ENCODE data around the gene ETHE1.

The ETHE1 gene

GRCh38 chr19:43489310-43489709 is 37.7 kb downstream of the ETHE1 start:
- DNase-seq (ENCODE audit: low read depth) = no peak

GRCh38 chr19:43488179-43488578 is 38.8 kb downstream of the ETHE1 start:
- no peak for DNase-seq (ENCODE audit: low read depth)

DNA sequence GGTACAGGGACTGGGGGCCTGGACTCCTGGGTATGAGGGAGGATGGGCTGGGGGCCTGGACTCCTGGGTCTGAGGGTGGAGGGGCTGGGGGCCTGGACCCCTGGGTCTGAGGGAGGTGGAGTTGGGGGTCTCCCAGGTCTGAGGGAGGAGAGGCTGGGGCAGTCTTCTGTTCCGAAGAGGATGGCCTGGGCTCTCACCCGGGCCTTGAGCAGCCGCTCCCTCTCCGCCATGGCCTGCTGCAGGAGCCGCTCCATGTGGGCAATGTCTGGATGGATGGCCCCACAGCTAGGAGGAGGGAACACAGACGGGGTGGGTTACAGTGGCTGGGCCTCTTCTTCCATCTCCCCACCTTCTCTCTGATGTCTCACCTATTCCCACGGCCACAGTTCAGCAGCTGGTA is 40.6 kb downstream of the ETHE1 start:
- DNase-seq (ENCODE audit: low read depth) = no peak

DNA sequence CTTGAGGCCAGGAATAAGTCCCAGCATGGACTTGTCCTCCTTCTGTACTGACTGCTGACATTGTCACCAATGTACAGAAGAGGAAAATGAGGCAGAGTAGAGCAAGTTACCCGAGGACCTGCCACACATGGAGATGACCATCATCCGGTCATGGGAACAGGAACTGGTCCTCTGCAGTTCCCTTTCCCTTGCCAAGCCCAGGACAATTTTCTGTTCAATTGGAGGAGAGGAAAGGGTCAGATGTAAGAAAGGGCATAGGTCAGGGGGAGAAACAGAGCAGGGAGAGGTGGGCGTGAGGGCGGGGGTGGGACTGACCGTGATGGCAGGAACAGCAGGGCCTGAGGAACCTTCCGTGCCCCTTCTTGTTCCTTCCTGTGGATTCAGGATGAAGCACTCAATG is 41.0 kb downstream of the ETHE1 start:
- DNase-seq (ENCODE audit: low read depth) = no peak

DNA sequence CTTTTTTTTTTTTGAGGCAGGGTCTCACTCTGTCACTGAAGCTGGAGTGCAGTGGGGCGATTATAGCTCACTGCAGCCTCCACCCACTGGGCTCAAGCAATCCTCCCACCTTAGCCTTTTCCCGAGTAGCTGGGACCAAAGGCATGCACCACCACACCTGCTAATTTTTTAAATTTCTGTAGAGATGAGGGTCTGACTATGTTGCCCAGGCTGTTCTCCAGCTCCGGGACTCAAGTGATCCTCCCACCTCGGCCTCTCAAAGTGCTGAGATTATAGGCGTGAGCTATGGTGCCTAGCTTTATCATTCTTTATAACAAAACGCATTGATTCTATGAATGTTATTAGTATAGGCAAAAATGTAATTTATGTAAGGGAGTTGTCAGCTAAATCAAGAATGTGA is 43.7 kb downstream of the ETHE1 start:
- DNase-seq (ENCODE audit: low read depth) = no peak

DNA sequence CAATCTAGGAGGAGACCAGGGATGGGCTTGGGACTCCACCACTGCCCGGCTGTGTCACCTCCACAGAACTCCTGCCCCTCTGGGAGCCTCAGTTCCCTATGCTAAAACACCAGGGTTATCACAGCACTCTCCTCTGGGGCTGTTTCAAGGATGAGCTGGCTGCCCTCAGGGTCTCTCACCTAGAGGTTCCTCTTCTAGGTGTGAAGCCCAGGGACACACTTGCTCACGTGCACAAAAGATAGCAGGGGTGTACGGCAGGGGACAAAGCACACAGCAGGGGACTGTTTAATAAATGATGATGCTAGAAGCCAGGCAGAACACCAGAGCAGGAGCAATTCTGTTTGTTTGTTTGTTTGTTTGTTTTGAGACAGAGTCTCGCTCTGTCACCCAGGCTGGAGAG is 44.8 kb downstream of the ETHE1 start:
- no peak for DNase-seq (ENCODE audit: low read depth)

DNA sequence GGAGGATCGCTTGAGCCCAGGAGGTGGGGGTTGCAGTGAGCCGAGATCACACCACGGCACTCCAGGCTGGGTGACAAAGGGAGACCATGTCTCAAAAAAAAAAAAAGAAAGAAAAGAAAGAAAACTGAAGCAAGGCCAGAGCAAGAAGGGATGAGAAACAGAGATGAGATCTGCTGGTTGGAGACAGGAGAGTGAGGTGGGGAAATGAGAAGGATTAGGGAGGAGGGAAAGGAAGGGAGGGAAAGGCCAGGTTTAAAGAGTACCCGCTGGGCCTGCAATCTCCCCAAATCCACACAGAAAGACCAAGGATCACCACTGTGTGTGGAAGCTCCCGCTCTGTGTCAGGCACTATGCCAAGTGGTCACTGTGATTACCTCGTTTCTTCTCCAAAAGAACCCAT is 45.3 kb downstream of the ETHE1 start:
- DNase-seq (ENCODE audit: low read depth) = no peak

DNA sequence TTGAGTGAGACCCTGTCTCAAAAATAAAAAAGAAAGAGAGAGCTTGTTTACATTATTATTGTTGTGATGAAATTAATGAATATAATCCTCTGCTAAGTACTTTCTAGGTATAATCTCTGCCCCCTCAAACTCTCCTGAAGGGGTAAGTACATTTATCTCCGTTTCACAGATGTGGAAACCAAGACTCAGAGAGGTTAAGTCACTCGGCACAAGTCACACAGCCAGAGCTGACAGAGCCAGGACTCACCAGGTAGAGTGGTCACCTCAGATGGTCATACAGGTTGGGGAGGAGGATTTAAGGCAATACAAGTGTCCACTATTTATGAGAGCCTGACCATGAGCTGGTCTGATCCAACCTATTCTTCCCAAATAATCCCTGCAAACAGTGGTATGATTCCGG is 46.4 kb downstream of the ETHE1 start:
- DNase-seq (ENCODE audit: low read depth) = no peak

DNA sequence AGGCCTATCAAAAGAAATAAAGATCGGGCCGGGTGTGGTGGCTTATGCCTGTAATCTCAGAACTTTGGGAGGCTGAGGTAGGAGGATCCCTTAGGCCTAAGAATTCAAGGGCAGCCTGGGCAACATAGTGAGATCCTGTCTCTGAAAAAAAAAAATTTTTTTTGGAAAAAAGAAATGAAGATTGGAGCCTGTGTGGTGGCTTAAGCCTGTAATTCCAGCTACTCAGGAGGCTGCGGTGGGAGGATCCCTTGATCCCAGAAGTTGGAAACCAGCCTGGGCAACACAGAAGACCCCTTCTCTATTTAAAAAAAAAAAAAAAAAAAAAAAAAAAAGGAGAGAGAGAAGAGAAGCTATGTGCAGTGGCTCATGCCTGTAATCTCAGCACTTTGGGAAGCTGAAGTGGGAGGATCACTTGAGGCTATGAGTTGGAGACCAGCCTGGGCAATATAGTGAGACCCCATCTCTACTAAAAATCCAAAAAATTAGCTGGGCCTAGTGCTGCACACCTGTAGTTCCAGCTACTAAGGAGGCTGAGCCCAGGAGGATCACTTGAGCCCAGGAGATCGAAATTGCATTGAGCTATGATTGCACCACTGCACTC is 46.9 kb downstream of the ETHE1 start:
- DNase-seq (ENCODE audit: low read depth) = no peak

DNA sequence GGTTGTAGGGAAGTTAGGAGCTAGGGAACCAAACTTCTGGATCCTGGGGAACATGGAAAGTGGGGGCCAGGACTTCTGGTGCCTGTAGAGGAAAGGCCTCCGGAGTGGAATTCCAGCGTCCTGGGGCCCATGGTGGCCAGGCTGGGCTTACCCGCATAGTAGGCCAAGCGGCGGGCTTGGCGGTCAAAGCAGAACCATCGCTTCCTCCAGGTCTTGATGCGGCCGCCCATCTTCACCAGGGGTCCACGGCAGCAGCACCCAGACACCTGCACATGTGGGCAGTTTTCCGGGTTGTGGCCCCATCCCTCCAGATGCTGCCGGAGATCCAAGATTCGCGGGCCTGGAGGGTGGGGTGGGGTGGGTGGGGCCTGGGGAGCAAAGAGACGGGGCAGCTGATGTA is 47.8 kb downstream of the ETHE1 start:
- no peak for DNase-seq (ENCODE audit: low read depth)

- no peak for DNase-seq (ENCODE audit: low read depth)
These were observed 48.7 kb downstream of the ETHE1 start for GRCh38 chr19:43478323-43478722.

- peak; percentile 93 for DNase-seq (ENCODE audit: low read depth)
These were observed 50.4 kb downstream of the ETHE1 start for GRCh38 chr19:43476606-43477005.

DNA sequence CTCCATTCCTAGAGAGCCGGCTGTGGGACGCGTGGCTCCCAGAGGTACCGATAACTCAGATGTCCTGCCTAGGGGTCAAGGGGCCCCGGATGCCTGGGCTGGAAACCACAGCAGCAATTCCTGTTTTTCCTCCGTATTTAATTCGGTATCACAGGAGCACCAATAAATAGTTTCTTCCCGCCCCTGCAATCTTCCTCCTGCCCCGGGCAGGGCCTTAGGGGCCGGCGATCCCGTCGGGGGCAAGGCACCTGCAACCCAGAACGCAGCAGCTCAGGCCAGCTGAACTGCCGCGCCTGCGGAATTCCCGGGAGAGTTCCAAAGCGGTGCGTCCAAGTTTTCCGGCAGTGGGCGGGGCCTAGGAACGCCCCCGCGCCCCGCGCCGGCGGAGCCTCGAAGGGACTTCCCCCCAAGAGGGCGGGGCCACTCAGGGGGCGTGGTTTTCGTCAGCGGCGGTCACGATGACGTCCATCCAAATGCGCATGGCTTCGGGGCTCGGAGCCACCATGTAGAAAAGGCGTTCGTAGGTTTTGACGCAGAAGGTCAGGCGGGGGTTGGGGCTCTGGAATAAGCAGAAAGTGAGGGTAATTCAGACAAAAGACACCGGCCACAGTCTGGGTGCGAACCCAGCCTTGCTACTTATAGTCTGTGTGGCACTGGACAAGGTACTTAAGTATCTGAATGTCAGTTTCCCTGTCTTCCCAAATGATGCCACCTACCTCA is 51.9 kb downstream of the ETHE1 start:
- DNase-seq (ENCODE audit: low read depth) = peak; percentile 92

DNA sequence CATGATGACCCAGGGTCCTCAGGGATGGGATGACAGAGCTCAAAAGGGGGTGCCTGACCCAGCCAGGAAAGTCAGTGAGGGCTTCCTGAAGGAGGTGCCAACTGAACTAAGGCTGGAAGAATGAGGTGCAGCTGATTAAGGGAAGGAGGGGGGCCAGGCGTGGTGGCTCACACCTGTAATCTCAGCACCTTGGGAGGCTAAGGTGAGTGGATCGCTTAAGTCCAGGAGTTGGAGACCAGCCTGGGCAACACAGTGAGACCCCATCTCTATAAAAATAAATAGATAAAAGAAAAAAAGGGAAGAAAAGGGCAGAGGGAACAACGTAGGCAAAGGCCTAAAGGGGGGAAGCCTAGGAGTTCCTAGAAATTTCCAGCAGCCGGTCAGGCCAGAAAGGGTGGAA is 52.5 kb downstream of the ETHE1 start:
- DNase-seq (ENCODE audit: low read depth) = no peak

DNA sequence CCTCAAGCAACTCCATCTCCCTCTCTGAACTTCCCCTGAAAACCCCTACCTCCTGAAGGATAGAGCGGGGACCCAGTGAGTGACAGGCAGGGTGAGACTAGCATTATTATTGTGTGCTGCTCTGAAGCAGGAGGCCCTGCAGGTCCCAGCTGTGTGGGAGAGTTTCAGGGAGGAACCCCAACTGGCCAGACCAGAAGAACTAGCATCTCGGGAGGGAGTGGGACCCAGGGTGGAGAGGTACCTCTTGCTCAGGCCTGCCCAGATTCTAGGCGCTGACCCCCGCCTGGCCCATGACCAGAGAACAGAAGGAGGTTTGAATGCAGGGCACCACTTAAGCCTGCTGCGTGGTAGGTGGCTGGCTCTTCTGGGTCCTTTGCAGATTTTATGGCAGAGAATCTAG is 55.9 kb downstream of the ETHE1 start:
- no peak for DNase-seq (ENCODE audit: low read depth)

GRCh38 chr19:43470288-43470687 is 56.7 kb downstream of the ETHE1 start:
- DNase-seq (ENCODE audit: low read depth) = no peak

DNA sequence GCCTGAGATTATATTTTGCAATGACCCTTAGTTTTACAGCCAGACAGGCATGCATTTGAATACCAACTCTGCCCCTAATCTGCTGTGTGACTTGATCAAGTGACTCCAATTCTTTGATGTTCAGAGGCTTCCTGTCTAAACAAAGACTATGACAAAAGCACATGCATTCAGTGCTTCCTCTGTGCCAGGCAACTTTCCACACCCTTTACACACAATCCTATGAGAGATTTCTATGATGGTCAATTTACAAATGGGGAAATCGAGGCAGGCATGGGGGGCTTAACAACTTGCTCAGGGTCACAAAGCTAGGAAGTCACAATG is 57.9 kb downstream of the ETHE1 start:
- DNase-seq (ENCODE audit: low read depth) = peak; percentile 44

- no peak for DNase-seq (ENCODE audit: low read depth)
These were observed 58.4 kb downstream of the ETHE1 start for GRCh38 chr19:43468354-43469159.

GRCh38 chr19:43467730-43468129 is 59.3 kb downstream of the ETHE1 start:
- peak; percentile 58 for DNase-seq (ENCODE audit: low read depth)

DNA sequence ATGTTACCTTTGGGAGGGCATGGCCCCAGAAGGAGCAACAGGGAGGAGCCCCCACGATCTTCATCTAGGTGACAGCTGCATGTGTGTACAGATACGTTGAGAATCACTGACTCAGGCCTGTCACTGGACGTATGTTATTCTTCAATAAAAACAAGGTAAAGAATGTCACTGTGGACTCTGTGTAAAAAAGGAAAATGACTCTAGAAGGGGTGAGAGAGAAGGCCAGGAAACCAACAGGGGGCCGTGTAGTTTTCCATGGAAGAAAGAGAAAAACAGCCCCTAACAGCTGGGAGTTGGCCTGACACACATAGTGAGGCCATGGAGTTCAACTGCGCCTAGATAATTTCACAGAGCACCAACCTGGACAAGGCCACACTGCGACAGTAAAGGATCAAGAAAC is 59.7 kb downstream of the ETHE1 start:
- no peak for DNase-seq (ENCODE audit: low read depth)

GRCh38 chr19:43466793-43467192 is 60.2 kb downstream of the ETHE1 start:
- DNase-seq (ENCODE audit: low read depth) = no peak

GRCh38 chr19:43465468-43466120 is 61.4 kb downstream of the ETHE1 start, which contains the start of gene LYPD3:
TSS of gene LYPD3 (minus strand) at chr19:43465608. CDS start at chr19:43465571, 37 bp downstream.
- peak; percentile 28 for DNase-seq (ENCODE audit: low read depth)

Measured in fibroblast of gingiva (primary cell).